MM.1S (cell line): ENCODE data around the gene SORL1.

ENCODE experiments used
- DNase-seq: peaks from one replicate; pipeline ENCODE4 v3.0.0-alpha.2; 2015
- H2AFZ ChIP-seq: fragments of 300-600 bp; sonication (generic); 2 replicates; pipeline ENCODE4 v1.6.0; 2016; ENCODE audit warnings: antibody characterized with exemption, low read length
- H3F3A ChIP-seq: fragments of 300-600 bp; sonication (generic); 2 replicates; pipeline ENCODE4 v1.6.1; 2016; ENCODE audit warnings: mild to moderate bottlenecking, antibody characterized with exemption, low read length, moderate library complexity, mixed read lengths; ENCODE audit not compliant: insufficient read depth
- H3K27ac ChIP-seq: fragments of 300-600 bp; sonication (generic); 2 replicates; pipeline ENCODE4 v1.5.1; 2016; ENCODE audit warnings: mild to moderate bottlenecking, low read length
- H3K27me3 ChIP-seq: fragments of 300-600 bp; sonication (generic); replicated peaks from 2 replicates; pipeline ENCODE4 v1.6.0; 2016; ENCODE audit warnings: low read length; ENCODE audit not compliant: insufficient read depth
- H3K36me3 ChIP-seq: fragments of 300-600 bp; sonication (generic); replicated peaks from 2 replicates; pipeline ENCODE4 v1.6.1; 2016; ENCODE audit warnings: mild to moderate bottlenecking, low read length, mixed read lengths; ENCODE audit not compliant: insufficient read depth
- H3K4me1 ChIP-seq: fragments of 300-600 bp; sonication (generic); 2 replicates; pipeline ENCODE4 v1.6.1; 2016; ENCODE audit warnings: low read length, mixed read lengths
- H3K4me2 ChIP-seq: fragments of 300-600 bp; sonication (generic); 2 replicates; pipeline ENCODE4 v1.6.0; 2016; ENCODE audit warnings: low read depth, low read length
- H3K4me3 ChIP-seq: fragments of 300-600 bp; sonication (generic); 2 replicates; pipeline ENCODE4 v1.5.1; 2016; ENCODE audit warnings: low read length, mixed read lengths
- H3K79me2 ChIP-seq: fragments of 300-600 bp; sonication (generic); 2 replicates; pipeline ENCODE4 v1.6.1; 2016; ENCODE audit warnings: mixed run types, low read length, mixed read lengths
- H3K9ac ChIP-seq: fragments of 300-600 bp; sonication (generic); 2 replicates; pipeline ENCODE4 v1.6.1; 2016; ENCODE audit warnings: low read length, mixed read lengths
- H3K9me2 ChIP-seq: fragments of 300-600 bp; sonication (generic); replicated peaks from 2 replicates; pipeline ENCODE4 v1.6.1; 2016; ENCODE audit warnings: mild to moderate bottlenecking, low read length, mixed read lengths; ENCODE audit not compliant: insufficient read depth
- H3K9me3 ChIP-seq: fragments of 300-600 bp; sonication (generic); replicated peaks from 2 replicates; pipeline ENCODE4 v1.6.1; 2016; ENCODE audit warnings: mild to moderate bottlenecking, low read length, mixed read lengths; ENCODE audit not compliant: insufficient read depth
- H4K20me1 ChIP-seq: fragments of 300-600 bp; sonication (generic); 2 replicates; pipeline ENCODE4 v1.6.1; 2016; ENCODE audit warnings: mild to moderate bottlenecking, low read length, moderate library complexity, mixed read lengths; ENCODE audit not compliant: insufficient read depth
- CTCF ChIP-seq: fragments of 300-600 bp; sonication (generic); IDR thresholded peaks from 2 replicates; pipeline ENCODE4 v1.5.1; 2016; ENCODE audit warnings: antibody characterized with exemption, low read length, mixed read lengths
- EZH2 ChIP-seq: fragments of 300-600 bp; sonication (generic); optimal IDR thresholded peaks from 2 replicates; pipeline ENCODE3; 2017; ENCODE audit warnings: low read depth, mild to moderate bottlenecking, antibody characterized with exemption, low read length, mixed read lengths
- EZH2phosphoT487 ChIP-seq: fragments of 300-600 bp; sonication (generic); IDR thresholded peaks from 2 replicates; pipeline ENCODE4 v1.6.1; 2018; ENCODE audit warnings: antibody characterized with exemption, low read length

The SORL1 gene

GRCh38 chr11:121574801-121575200 is 122.7 kb downstream of the SORL1 start:
- no peak for TF ChIP-seq EZH2phosphoT487
- TF ChIP-seq CTCF = no peak
- no peak for TF ChIP-seq EZH2
- Histone ChIP-seq H3K4me3 (no peak overlapping the region), H4K20me1 (no peaks in the 10 kb centered on the region), H3K27ac (no peak overlapping the region), H3K9ac (no peak overlapping the region), H3K9me3 (no peaks in the 10 kb centered on the region), H3K4me2 (no peak overlapping the region), H3K4me1 (peaks cover 6% of the 10 kb centered on the region; the same call in 1 of the 2 replicates), H3F3A (0 out of 2 replicates have a peak, but pooled peaks cover 5% of the 10 kb centered on the region), H3K79me2 (no peaks in the 10 kb centered on the region), H3K36me3 (no peaks in the 10 kb centered on the region), H3K9me2 (no peaks in the 10 kb centered on the region), H3K27me3 (peaks cover 15% of the 10 kb centered on the region), H2AFZ (no peak overlapping the region)
- DNase-seq = no peak

GRCh38 chr11:121575250-121575962 is 123.3 kb downstream of the SORL1 start:
- no peak overlapping the region for H3K9ac ChIP-seq

GRCh38 chr11:121575963-121576290 is 123.8 kb downstream of the SORL1 start:
- Histone ChIP-seq H4K20me1 (no peaks in the 10 kb centered on the region), H3K4me2 (no peak overlapping the region), H2AFZ (no peak overlapping the region), H3K4me1 (no peaks in the 10 kb centered on the region), H3K4me3 (no peak overlapping the region), H3K9ac (no peak overlapping the region), H3K9me2 (no peaks in the 10 kb centered on the region), H3K9me3 (no peaks in the 10 kb centered on the region), H3K27ac (no peak overlapping the region), H3K27me3 (peaks cover 11% of the 10 kb centered on the region), H3K36me3 (no peaks in the 10 kb centered on the region), H3F3A (no peaks in the 10 kb centered on the region), H3K79me2 (no peaks in the 10 kb centered on the region)
- TF ChIP-seq CTCF = no peak
- DNase-seq = no peak

More at GRCh38 chr11:121575250-121575962, 123.3 kb downstream of the SORL1 start:
- H3K4me1 ChIP-seq = peaks cover 5% of the 10 kb centered on the region; the same call in 1 of the 2 replicates
- H3K9me3 ChIP-seq = no peaks in the 10 kb centered on the region
- H3K4me3 ChIP-seq = no peak overlapping the region
- no peaks in the 10 kb centered on the region for H3K79me2 ChIP-seq
- H3K27ac ChIP-seq = no peak overlapping the region
- H3K9me2 ChIP-seq = no peaks in the 10 kb centered on the region
- no peak for TF ChIP-seq CTCF
- no peak for TF ChIP-seq EZH2
- TF ChIP-seq EZH2phosphoT487 = no peak
- no peaks in the 10 kb centered on the region for H4K20me1 ChIP-seq
- H3K36me3 ChIP-seq = no peaks in the 10 kb centered on the region
- DNase-seq = no peak
- 0 out of 2 replicates have a peak, but pooled peaks cover under 1% of the 10 kb centered on the region for H3F3A ChIP-seq
- peaks cover 15% of the 10 kb centered on the region for H3K27me3 ChIP-seq
- H3K4me2 ChIP-seq = no peak overlapping the region
- H2AFZ ChIP-seq = no peak overlapping the region
